KMS-11 (cell line): ENCODE results near the gene OSGIN1.

Source experiments
- H2AFZ ChIP-seq: fragments of 200-600 bp; sonication (generic); 2 replicates; pipeline ENCODE4 v1.6.1; 2016; ENCODE audit warnings: antibody characterized with exemption, mixed run types, low read depth
- H3K27ac ChIP-seq: fragments of 200-600 bp; sonication (generic); 2 replicates; pipeline ENCODE4 v1.6.1; 2016; ENCODE audit warnings: mild to moderate bottlenecking, mixed run types
- H3K27me3 ChIP-seq: fragments of 200-600 bp; sonication (generic); 2 replicates; pipeline ENCODE4 v1.6.1; 2017; ENCODE audit warnings: mild to moderate bottlenecking, low read depth, mixed run types, moderate library complexity; ENCODE audit not compliant: insufficient read depth
- H3K36me3 ChIP-seq: fragments of 200-600 bp; sonication (generic); 2 replicates; pipeline ENCODE4 v1.6.1; 2017; ENCODE audit warnings: mild to moderate bottlenecking, mixed run types; ENCODE audit not compliant: insufficient read depth
- H3K4me1 ChIP-seq: fragments of 200-600 bp; sonication (generic); 2 replicates; pipeline ENCODE4 v1.6.1; 2016; ENCODE audit warnings: mild to moderate bottlenecking, low read depth, mixed run types; ENCODE audit not compliant: poor library complexity, severe bottlenecking
- H3K4me2 ChIP-seq: fragments of 200-600 bp; sonication (generic); 2 replicates; pipeline ENCODE4 v1.7.0; 2016; ENCODE audit warnings: mild to moderate bottlenecking, mixed run types
- H3K4me3 ChIP-seq: fragments of 200-600 bp; sonication (generic); IDR thresholded peaks from 2 replicates; pipeline ENCODE4 v1.6.1; 2017; ENCODE audit warnings: low read depth, low read length, mixed read lengths; ENCODE audit not compliant: insufficient read depth
- H3K79me2 ChIP-seq: fragments of 200-600 bp; sonication (generic); 2 replicates; pipeline ENCODE4 v1.6.1; 2016; ENCODE audit warnings: low read depth, mixed run types; ENCODE audit not compliant: insufficient read depth
- H3K9ac ChIP-seq: fragments of 200-600 bp; sonication (generic); 2 replicates; pipeline ENCODE4 v1.6.1; 2016; ENCODE audit warnings: mild to moderate bottlenecking, mixed run types
- H4K20me1 ChIP-seq: fragments of 200-600 bp; sonication (generic); 2 replicates; pipeline ENCODE4 v1.6.1; 2016; ENCODE audit warnings: mild to moderate bottlenecking, mixed run types; ENCODE audit not compliant: insufficient read depth
- CTCF ChIP-seq: fragments of 200-600 bp; sonication (generic); conservative IDR thresholded peaks from 2 replicates; pipeline ENCODE4 v1.6.1; 2017; ENCODE audit warnings: low read depth, mild to moderate bottlenecking, antibody characterized with exemption, low read length, moderate library complexity, mixed read lengths

The OSGIN1 gene

GRCh38 chr16:83942815-83943515 lies 10.1 kb upstream of the OSGIN1 start:
- no peaks in the 10 kb centered on the region for H4K20me1 ChIP-seq
- no peak overlapping the region for H3K9ac ChIP-seq
- no peak overlapping the region for H3K4me3 ChIP-seq
- no peaks in the 10 kb centered on the region for H3K79me2 ChIP-seq
- TF ChIP-seq CTCF = no peak
- no peaks in the 10 kb centered on the region for H3K27me3 ChIP-seq
- no peak overlapping the region for H2AFZ ChIP-seq
- H3K4me1 ChIP-seq = no peaks in the 10 kb centered on the region
- H3K4me2 ChIP-seq = no peak overlapping the region
- H3K36me3 ChIP-seq = no peaks in the 10 kb centered on the region
- no peak overlapping the region for H3K27ac ChIP-seq

GRCh38 chr16:83943516-83944050 lies 9.5 kb upstream of the OSGIN1 start:
- Histone ChIP-seq H3K9ac (no peak overlapping the region), H2AFZ (no peak overlapping the region), H4K20me1 (no peaks in the 10 kb centered on the region), H3K79me2 (no peaks in the 10 kb centered on the region), H3K4me3 (no peak overlapping the region), H3K4me1 (no peaks in the 10 kb centered on the region), H3K27me3 (no peaks in the 10 kb centered on the region), H3K4me2 (no peak overlapping the region), H3K36me3 (no peaks in the 10 kb centered on the region), H3K27ac (no peak overlapping the region)
- TF ChIP-seq CTCF = no peak

- H3K27ac ChIP-seq = no peak overlapping the region
- H3K36me3 ChIP-seq = no peaks in the 10 kb centered on the region
- H2AFZ ChIP-seq = no peak overlapping the region
- H3K9ac ChIP-seq = no peak overlapping the region
- no peaks in the 10 kb centered on the region for H4K20me1 ChIP-seq
- no peaks in the 10 kb centered on the region for H3K27me3 ChIP-seq
- no peak overlapping the region for H3K4me2 ChIP-seq
- H3K4me1 ChIP-seq = no peaks in the 10 kb centered on the region
- TF ChIP-seq CTCF = no peak
- H3K79me2 ChIP-seq = no peaks in the 10 kb centered on the region
- H3K4me3 ChIP-seq = no peak overlapping the region
These were observed 7.5 kb upstream of the OSGIN1 start for GRCh38 chr16:83945587-83945986.

- Histone ChIP-seq H3K4me2 (no peak overlapping the region), H3K27ac (no peak overlapping the region)
- no peak for TF ChIP-seq CTCF
These were observed 6.8 kb upstream of the OSGIN1 start for GRCh38 chr16:83946154-83946780.

More at GRCh38 chr16:83946154-83946780, 6.8 kb upstream of the OSGIN1 start:
- no peaks in the 10 kb centered on the region for H3K79me2 ChIP-seq
- H3K27me3 ChIP-seq = no peaks in the 10 kb centered on the region
- H2AFZ ChIP-seq = no peak overlapping the region
- no peaks in the 10 kb centered on the region for H3K4me1 ChIP-seq
- H3K36me3 ChIP-seq = no peaks in the 10 kb centered on the region
- H3K9ac ChIP-seq = no peak overlapping the region
- no peaks in the 10 kb centered on the region for H4K20me1 ChIP-seq
- no peak overlapping the region for H3K4me3 ChIP-seq
